GM23338 (cell line): ENCODE measurements around the gene FOCAD. TPM values are rescaled to one million over a fixed set of nuclear protein-coding genes. Genes with fewer than 3 reads are reported as not detected.

ENCODE experiments used
- ATAC-seq: fragments of 200-7000 bp; cut with Tn5 transposase; 3 replicates; pipeline ENCODE4 v1.9.1; 2020
- DNase-seq: peaks from one replicate; pipeline ENCODE4 v3.0.0-alpha.2; 2015; ENCODE audit warnings: low spot score
- H2AFZ ChIP-seq: fragments of 200-600 bp; sonication (generic); 2 replicates; pipeline ENCODE4 v1.8.0; 2016; ENCODE audit warnings: antibody characterized with exemption, mild to moderate bottlenecking, moderate library complexity
- H3F3A ChIP-seq: fragments of 200-600 bp; sonication (generic); replicated peaks from 2 replicates; pipeline ENCODE4 v1.8.0; 2017; ENCODE audit warnings: antibody characterized with exemption, mixed run types, low read depth
- H3K27ac ChIP-seq: fragments of 200-600 bp; sonication (generic); 2 replicates; pipeline ENCODE4 v1.6.1; 2016; ENCODE audit warnings: low read depth
- H3K27me3 ChIP-seq: fragments of 200-600 bp; sonication (generic); 2 replicates; pipeline ENCODE4 v1.8.0; 2016; ENCODE audit warnings: mild to moderate bottlenecking, mixed run types, moderate library complexity; ENCODE audit not compliant: insufficient read depth
- H3K36me3 ChIP-seq: fragments of 200-600 bp; sonication (generic); 2 replicates; pipeline ENCODE4 v1.8.0; 2016; ENCODE audit warnings: mild to moderate bottlenecking; ENCODE audit not compliant: insufficient read depth
- H3K4me1 ChIP-seq: fragments of 200-600 bp; sonication (generic); 2 replicates; pipeline ENCODE4 v1.8.0; 2016; ENCODE audit warnings: mild to moderate bottlenecking, moderate library complexity; ENCODE audit not compliant: insufficient read depth
- H3K4me2 ChIP-seq: fragments of 200-600 bp; sonication (generic); 2 replicates; pipeline ENCODE4 v1.7.1; 2017; ENCODE audit warnings: mixed run types
- H3K4me3 ChIP-seq: fragments of 200-600 bp; sonication (generic); 2 replicates; pipeline ENCODE4 v1.6.1; 2016; ENCODE audit warnings: mixed run types
- H3K79me2 ChIP-seq: fragments of 200-600 bp; sonication (generic); replicated peaks from 2 replicates; pipeline ENCODE4 v1.8.0; 2017; ENCODE audit warnings: mild to moderate bottlenecking; ENCODE audit not compliant: insufficient read depth
- H3K9me2 ChIP-seq: fragments of 200-600 bp; sonication (generic); 2 replicates; pipeline ENCODE4 v1.8.0; 2017; ENCODE audit not compliant: insufficient read depth
- H4K20me1 ChIP-seq: fragments of 200-600 bp; sonication (generic); replicated peaks from 2 replicates; pipeline ENCODE4 v1.8.0; 2017; ENCODE audit warnings: mild to moderate bottlenecking; ENCODE audit not compliant: insufficient read depth
- H3K27ac Mint-ChIP-seq: 2 replicates; pipeline ENCODE4 v1.8.0; 2020; ENCODE audit warnings: inconsistent platforms, mild to moderate bottlenecking, moderate library complexity, mixed read lengths
- H3K27me3 Mint-ChIP-seq: 3 replicates; pipeline ENCODE4 v1.8.0; 2022; ENCODE audit warnings: low read depth, mild to moderate bottlenecking, moderate library complexity, mixed read lengths, inconsistent platforms; ENCODE audit not compliant: insufficient read depth, poor library complexity
- H3K36me3 Mint-ChIP-seq: 3 replicates; pipeline ENCODE4 v1.8.0; 2021; ENCODE audit warnings: low read depth, mild to moderate bottlenecking, inconsistent platforms, moderate library complexity, mixed read lengths
- H3K4me1 Mint-ChIP-seq: 3 replicates; pipeline ENCODE4 v1.8.0; 2020; ENCODE audit warnings: mild to moderate bottlenecking, inconsistent platforms, mixed read lengths
- H3K4me3 Mint-ChIP-seq: 3 replicates; pipeline ENCODE4 v1.8.0; 2021; ENCODE audit warnings: moderate library complexity, mild to moderate bottlenecking, inconsistent platforms, mixed read lengths
- H3K9me3 Mint-ChIP-seq: 3 replicates; pipeline ENCODE4 v1.8.0; 2020; ENCODE audit warnings: moderate library complexity, mild to moderate bottlenecking, inconsistent platforms, mixed read lengths
- CREB1 ChIP-seq: fragments of 250-450 bp; sonication (Bioruptor Pico); IDR thresholded peaks from 2 replicates; pipeline ENCODE4 v1.5.0; 2020; ENCODE audit warnings: low read depth, mild to moderate bottlenecking, moderate library complexity
- CTCF ChIP-seq, 2 experiments: fragments of 200-600 bp in 1 of 2; sonication (generic) in 1 of 2; conservative IDR thresholded peaks; 2 replicates each; pipeline versions ENCODE4 v1.5.1 to v1.6.1; 2016 to 2017; ENCODE audit warnings: antibody characterized with exemption in 2 of 2, low read depth in 2 of 2, mild to moderate bottlenecking in 2 of 2, moderate library complexity in 1 of 2
- ETS1 ChIP-seq: IDR thresholded peaks from 2 replicates; pipeline ENCODE4 v1.6.1; 2016; ENCODE audit warnings: antibody characterized with exemption
- EZH2 ChIP-seq: fragments of 200-600 bp; sonication (generic); IDR thresholded peaks from one replicate; pipeline ENCODE4 v1.8.0; 2017; ENCODE audit warnings: antibody characterized with exemption, mild to moderate bottlenecking, low read depth; ENCODE audit not compliant: unreplicated experiment
- EZH2phosphoT487 ChIP-seq: fragments of 200-600 bp; sonication (generic); IDR thresholded peaks from one replicate; pipeline ENCODE4 v1.8.1; 2018; ENCODE audit warnings: antibody characterized with exemption; ENCODE audit not compliant: unreplicated experiment
- JUNB ChIP-seq: IDR thresholded peaks from one replicate; pipeline ENCODE4 v1.6.1; 2016; ENCODE audit warnings: antibody characterized with exemption; ENCODE audit not compliant: unreplicated experiment
- NANOG ChIP-seq: IDR thresholded peaks from 2 replicates; pipeline ENCODE4 v1.6.1; 2016; ENCODE audit warnings: antibody characterized with exemption, borderline replicate concordance
- POLR2AphosphoS5 ChIP-seq: IDR thresholded peaks from 2 replicates; pipeline ENCODE4 v1.6.1; 2016; ENCODE audit warnings: antibody characterized with exemption, low read depth
- REST ChIP-seq: IDR thresholded peaks from one replicate; pipeline ENCODE4 v1.6.1; 2018; ENCODE audit warnings: antibody characterized with exemption; ENCODE audit not compliant: unreplicated experiment
- STAT1 ChIP-seq: IDR thresholded peaks from one replicate; pipeline ENCODE4 v1.6.1; 2016; ENCODE audit warnings: antibody characterized with exemption; ENCODE audit not compliant: unreplicated experiment
- ZNF114 ChIP-seq: fragments of 250-450 bp; sonication (Bioruptor Pico); IDR thresholded peaks from 2 replicates; pipeline ENCODE4 v1.5.0; 2020; ENCODE audit warnings: mild to moderate bottlenecking, moderate library complexity
- ZNF331 ChIP-seq: fragments of 250-450 bp; sonication (Bioruptor Pico); IDR thresholded peaks from 2 replicates; pipeline ENCODE4 v1.5.0; 2020; ENCODE audit warnings: low read depth, mild to moderate bottlenecking, moderate library complexity
- ZNF462 ChIP-seq: fragments of 250-450 bp; sonication (Bioruptor Pico); IDR thresholded peaks from 2 replicates; pipeline ENCODE4 v1.5.0; 2020; ENCODE audit warnings: mild to moderate bottlenecking, moderate library complexity
- polyA plus RNA-seq: library from polyadenylated mRNA; unstranded; fragments of >200 nt; fragmentation: Nextera tagmentation; extraction: Ambion mirVana; gene quantifications from 2 replicates; pipeline ENCODE4 v1.2.1, GENCODE V29; 2016
- total RNA-seq: library from RNA; depleted of rRNA; stranded (reverse); fragments of >200 nt; shearing (Covaris generic); gene quantifications from 2 replicates; pipeline ENCODE4 v1.2.3, GENCODE V29; 2014

FOCAD gene
- total and polyA plus RNA-seq, 2 experiments from 2014 or later: 13.7 to 66.5 TPM

GRCh38 chr9:20981486-20981885 is 297.4 kb downstream of the FOCAD start:
- H4K20me1 ChIP-seq: no peaks in the 10 kb centered on the region
- H3K4me1 ChIP-seq: no peaks in the 10 kb centered on the region
- no peak overlapping the region for H3K4me2 ChIP-seq
- Mint-ChIP-seq H3K27me3 (peaks cover 4% of the 10 kb centered on the region), H3K27ac (no peak overlapping the region), H3K4me1 (no peaks in the 10 kb centered on the region), H3K9me3 (no peaks in the 10 kb centered on the region), H3K4me3 (no peak overlapping the region), H3K36me3 (peaks cover 6% of the 10 kb centered on the region; the same call in 2 of the 3 replicates)
- no peak for ATAC-seq
- no peak overlapping the region for H2AFZ ChIP-seq
- no peak for DNase-seq
- H3K27me3 ChIP-seq: no peaks in the 10 kb centered on the region
- H3K36me3 ChIP-seq: no peaks in the 10 kb centered on the region
- no peaks in the 10 kb centered on the region for H3F3A ChIP-seq
- H3K27ac ChIP-seq: no peak overlapping the region
- TF ChIP-seq CREB1 (CRISPR knock-in tag) (no peak), CTCF (conservative IDR thresholded peaks at IDR 0.05; ENCODE audit: low read depth in 2 of 2) (no peak), NANOG (no peak), REST (no peak), EZH2phosphoT487 (no peak), ZNF331 (CRISPR knock-in tag) (no peak), EZH2 (no peak), JUNB (no peak), ZNF114 (CRISPR knock-in tag) (no peak), STAT1 (no peak), POLR2AphosphoS5 (no peak), ETS1 (no peak), ZNF462 (CRISPR knock-in tag) (no peak)
- no peaks in the 10 kb centered on the region for H3K79me2 ChIP-seq
- no peak overlapping the region for H3K4me3 ChIP-seq
- no peaks in the 10 kb centered on the region for H3K9me2 ChIP-seq
